NCI-H82 (cell line): ENCODE data around the gene CAPG.
A peak's percentile ranks its signal among the peaks of the same experiment; 100 is the strongest.
"Not testable (repeated sequence)": the region's sequence is repeated elsewhere in the genome, so short reads cannot be mapped to it uniquely, and the experiment has no call there.

Experiments
- DNase-seq: peaks from one replicate; lab custom pipeline; 2025; lab: John Stamatoyannopoulos, UW

CAPG gene

DNA sequence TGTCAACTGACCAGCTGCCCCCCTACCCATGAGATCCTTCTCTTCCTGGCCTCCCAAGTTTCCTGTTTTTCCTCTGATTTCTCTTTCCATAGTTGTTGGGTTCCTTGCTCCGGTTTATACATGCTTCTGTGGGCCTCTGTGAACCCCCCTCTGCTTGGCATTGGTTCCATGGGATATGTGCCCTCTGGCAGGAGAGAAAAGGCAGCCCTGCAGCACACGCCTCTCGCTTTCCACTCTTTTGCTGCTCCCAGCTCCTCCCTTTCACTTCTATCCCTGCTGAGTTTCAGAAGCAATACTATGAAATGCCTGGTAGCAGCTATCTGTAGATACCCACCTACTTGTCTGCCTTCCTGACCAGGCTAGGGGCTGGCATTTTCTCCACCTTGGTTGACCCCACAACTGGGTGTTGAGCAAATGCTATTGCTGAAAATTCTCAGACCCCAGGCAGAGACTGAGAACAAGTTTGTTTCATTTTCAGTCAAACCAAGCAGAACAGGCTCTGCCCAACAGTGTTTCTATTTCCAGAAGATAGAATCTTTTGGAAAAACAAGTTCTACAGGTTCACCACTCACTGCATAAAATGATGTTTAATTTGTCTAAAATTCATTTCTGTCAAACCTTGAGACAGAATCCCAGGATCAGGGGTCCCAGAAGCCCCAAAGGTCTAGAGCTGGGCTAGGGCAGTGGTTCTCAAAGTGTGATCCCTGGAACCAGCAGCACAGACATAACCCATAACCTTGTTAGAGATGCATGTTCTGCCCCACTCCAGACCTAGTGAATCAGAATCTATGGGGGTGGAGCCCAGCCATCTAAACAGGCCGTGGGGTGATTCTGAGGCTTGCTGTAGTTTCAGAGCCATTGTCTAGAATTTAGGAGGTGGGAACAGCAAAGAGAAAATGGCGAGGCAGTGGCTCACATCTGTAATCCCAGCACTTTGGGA, 13.4 kb downstream of the CAPG start:
- no peak for DNase-seq

DNA sequence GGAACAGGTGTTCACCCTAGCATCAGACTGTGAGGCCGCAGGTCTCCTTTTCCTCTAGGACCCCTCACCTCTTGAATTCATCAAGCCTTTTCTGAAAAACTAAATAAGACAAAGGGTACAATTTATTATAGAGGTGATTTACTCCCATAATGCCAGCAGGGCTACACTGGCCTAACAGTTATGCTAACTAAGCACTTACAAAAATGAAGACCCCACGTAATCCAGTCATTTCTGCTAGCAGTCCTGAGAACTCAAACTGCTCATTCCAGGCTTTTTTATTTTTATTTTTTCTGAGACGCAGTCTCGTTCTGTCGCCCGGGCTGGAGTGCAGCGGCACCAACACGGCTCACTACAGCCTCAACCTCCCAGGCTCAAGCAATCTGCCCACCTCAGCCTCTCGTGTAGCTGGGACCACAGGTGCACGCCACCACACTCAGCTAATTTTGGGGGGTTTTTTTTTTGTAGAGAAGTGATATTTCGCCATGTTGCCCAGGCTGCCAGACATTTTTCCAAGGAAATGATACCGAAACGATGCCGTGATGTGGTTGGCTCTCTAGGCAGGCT, 14.2 kb downstream of the CAPG start:
- DNase-seq, result no peak

DNA sequence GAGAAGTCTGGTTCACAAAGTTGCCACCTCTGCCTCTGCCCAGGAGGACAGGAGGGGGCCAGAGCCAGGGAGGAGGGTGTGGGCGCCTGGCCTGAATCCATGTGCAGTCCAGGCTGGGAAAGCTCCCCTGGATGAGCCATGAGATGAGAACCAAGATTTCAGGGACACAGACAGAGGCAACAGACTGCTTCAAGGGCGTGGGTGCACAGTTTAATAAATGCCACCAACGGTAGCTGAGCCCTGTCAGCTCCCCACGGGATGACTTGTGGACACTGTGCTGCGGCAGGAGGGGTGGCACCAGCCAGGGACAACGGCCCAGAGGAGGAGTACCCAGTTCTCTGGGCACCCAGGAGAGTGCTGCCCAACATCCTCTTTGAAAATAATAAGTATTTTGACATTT, 15.2 kb downstream of the CAPG start:
- no peak for DNase-seq

DNA sequence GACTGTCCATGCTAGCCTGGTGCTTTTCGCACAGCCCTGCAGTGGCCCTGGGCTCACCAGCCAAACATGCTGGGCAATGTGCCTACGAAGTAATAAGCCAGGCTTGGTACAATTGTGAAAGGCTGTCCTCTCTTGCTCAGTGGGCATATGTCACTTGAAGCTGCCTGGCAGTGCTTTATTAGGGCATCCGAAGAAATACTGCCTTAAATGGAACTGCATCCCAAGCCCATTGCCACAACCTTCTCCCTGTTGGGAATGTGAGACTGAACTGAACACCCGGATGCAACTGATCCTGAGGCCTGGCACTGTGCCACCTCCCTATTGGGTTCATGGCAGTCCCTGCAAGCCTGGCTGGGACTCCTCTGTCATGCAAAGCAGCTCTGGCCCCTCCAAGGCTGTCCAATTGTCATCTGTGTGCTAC, 15.9 kb downstream of the CAPG start:
- DNase-seq, result no peak

DNA sequence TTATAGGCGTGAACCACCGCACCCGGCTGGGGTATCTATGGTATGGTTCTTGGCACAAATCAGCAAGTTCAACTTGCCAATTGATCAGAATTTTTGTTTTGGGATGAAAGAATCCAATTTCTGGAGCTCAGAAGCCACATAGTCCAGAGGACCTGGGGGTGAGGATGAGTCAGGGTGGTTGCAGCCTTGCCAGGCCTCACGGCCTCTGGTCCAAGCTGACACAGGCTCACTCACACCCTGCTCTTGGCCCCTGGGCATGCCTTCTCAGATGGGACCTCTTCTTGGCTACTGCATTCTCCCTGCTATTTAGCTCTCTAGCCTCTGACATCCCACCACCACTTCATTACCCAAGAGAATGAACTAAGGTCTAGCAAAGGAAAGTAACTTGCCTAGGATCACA, 16.3 kb downstream of the CAPG start:
- no peak for DNase-seq

DNA sequence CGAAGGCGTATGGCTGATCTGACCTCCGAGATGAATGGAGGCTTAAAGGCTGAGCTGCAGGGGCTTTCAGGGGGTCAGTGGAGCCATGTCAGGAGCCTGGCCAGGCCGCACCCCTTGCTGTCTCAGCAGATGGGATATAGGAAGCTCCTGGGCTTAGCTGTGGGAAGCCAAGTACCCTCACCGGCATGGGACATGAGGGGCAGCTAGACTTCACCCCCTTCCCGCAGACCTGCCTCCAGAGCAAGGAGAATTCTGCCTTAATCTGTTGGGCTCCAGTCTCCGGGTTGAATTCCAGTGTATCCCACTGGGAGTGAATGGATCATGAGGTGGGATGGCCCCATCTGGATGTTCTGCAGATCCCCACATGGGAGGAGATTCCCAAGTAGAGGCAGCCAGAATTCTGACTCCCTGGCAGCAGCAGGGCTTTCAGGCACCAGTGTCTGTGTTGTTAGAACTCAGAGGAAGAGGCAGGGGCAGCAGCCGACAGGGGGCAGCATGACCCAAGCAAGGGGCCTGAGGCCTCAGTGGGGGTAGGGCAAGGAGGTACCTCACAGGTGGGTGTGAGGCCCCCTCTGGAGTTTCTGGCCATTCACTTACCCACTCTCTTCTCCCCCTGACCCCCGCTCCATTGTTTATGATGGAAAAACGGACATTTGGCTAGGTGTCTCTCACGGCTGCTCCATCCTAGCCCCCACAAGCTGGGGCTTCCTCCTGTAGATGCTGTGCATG, 19.1 kb downstream of the CAPG start:
- peak; percentile 83 for DNase-seq

DNA sequence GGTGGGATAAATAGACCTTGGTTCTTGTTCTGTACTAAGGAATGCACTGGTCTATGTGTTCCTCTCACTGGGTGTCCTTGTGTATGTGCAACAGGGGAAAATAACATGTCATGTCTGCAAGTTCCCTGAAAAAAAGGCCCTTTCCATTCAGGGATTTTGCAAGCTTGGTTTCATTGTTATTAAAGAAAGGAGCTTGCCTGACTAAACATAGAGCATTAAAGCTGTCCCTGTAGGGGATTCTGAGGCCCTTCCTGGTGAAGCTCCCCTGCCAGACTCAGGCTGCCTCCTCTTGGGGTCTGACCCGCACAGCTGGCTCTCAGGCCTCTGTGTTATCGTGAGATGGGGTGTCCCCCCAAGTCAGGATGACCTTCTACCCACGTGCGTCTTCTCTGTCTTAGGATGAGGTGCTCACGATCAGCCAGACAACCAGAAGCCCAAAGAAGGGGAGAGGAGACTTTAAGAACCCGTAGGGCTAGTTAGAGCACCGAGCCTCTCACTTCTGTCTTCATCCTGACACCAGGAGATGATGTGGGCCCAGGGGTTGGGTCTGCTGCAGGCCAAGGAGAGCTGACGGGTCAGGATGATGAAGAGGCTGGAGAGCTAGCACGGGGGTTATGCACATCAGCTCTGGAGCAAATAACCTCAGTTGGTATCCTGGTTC, 21.2 kb downstream of the CAPG start:
- DNase-seq, result no peak

DNA sequence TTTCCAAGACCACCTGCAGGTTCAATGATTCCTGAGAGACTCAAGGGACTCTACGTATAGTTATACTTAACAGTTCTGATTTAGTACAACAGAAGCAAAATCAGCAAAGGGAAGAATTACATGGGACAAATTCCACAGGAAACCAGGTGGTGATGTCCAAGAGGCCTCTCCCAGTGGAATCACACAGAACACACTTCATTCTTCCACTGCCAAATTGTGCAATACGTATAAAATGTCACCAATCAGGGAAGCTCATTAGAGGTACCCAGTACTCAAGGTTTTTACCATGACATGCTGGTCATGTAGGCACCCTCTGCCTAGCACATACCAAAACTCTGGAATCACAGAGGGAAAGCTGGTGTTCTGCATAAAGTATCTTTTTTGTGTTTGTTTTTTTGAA, 22.4 kb downstream of the CAPG start:
- no peak for DNase-seq

DNA sequence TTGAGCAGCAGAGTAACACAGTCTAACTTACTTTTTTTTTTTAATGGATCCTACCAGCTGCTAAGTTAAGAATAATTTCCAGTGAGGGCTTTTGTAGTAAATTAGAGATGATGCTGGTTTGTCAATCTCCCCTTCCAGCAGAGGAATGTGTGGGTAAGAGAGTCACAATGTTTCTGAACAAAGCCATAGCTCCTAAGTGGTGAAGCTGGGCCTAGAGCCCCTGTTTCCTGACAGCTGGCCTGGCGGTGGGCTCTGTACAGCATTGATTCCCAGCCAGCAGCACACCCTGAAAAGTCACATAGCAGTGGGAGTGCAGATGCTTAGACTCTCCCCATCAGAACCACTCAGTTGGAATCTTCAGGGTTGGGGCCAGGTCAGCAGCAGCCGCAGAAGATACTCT, 24.4 kb downstream of the CAPG start:
- DNase-seq, result no peak

DNA sequence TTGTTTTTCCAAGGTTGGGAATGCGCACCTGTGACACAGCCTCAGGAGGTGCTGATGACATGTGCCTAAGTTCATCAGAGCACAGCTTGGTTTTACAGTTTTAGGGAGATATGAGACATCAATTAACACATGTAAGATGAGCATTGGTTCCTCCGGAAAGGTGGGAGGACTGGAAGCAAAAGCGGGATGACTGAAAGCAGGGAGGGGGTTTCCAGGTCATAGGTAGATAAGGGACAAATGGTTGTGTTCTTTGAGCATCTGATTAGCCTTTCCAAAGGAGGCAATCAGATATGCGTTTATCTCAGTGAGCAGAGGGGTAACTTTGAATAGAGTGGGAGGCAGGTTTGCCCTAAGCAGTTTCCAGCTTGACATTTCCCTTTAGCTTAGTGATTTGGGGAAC, 26.3 kb downstream of the CAPG start:
- no peak for DNase-seq

DNA sequence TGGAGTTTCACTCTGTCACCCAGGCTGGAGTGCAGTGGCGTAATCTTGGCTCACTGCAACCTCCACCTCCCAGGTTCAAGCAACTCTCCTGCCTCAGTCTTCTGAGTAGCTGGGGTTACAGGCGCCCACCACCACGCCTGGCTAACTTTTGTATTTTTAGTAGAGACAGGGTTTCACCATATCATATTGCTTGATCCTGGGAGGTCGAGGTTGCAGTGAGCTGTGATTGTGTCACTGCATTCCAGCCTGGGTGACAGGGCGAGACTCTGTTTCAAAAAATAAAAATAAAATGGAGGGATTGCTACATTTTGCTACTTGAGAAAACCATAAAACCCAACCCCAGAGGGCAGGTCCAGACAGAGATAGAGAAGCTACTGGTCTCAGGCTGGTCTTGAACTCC, 27.0 kb downstream of the CAPG start:
- DNase-seq, result not testable (repeated sequence)

DNA sequence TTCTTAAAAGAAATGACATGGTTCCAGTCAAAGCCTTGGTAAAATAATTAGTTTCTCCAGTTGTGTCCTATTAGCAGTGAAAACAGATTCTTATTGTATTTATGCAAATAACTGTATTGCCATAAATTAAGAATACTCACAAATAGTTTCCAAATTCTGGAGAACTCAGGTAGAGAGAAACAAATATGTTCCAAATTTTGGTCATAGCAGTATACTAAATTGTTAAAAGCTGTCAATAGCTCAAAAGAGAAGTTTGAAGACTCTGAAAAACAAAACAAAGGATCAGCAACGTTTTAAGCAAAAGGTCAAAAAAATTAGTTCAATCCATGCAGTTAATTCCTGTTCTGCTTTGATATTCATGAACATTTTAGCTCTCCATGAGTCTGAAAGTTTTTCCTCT, 30.1 kb downstream of the CAPG start:
- DNase-seq, result no peak

DNA sequence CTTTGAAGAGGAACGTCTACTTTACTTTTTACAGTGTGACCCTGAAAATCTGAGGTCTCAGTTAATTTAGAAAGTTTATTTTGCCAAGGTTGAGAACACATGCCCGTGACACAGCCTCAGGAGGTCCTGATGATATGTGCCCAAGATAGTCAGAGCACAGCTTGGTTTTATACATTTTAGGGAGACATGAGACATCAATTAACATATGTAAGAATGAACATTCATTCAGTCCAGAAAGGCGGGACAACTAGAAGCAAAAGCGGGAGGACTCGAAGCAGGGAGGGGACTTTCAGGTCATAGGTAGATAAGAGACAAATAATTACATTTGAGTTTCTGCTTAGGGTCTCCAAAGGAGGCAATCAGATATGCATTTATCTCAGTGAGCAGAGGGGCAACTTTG, 31.9 kb downstream of the CAPG start:
- DNase-seq, result no peak

DNA sequence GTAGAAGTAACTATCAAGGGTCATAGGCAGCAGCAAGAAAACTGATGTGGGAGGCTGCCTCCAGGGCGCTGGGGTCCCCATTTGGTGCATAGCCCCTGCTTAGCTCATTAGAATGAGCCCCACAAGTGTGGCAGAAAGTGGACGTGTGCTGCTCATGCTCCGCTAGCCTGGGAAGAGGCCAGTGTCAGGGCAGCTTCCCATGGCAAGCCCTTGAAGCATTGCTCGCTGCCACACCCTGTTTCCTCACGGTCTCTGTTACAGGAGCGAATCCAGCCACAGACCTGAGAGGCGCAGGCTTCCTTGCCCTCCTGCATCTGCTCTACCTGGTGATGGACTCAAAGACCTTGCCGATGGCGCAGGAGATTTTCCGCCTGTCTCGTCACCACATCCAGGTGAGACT, 33.1 kb downstream of the CAPG start:
- DNase-seq, result no peak

DNA sequence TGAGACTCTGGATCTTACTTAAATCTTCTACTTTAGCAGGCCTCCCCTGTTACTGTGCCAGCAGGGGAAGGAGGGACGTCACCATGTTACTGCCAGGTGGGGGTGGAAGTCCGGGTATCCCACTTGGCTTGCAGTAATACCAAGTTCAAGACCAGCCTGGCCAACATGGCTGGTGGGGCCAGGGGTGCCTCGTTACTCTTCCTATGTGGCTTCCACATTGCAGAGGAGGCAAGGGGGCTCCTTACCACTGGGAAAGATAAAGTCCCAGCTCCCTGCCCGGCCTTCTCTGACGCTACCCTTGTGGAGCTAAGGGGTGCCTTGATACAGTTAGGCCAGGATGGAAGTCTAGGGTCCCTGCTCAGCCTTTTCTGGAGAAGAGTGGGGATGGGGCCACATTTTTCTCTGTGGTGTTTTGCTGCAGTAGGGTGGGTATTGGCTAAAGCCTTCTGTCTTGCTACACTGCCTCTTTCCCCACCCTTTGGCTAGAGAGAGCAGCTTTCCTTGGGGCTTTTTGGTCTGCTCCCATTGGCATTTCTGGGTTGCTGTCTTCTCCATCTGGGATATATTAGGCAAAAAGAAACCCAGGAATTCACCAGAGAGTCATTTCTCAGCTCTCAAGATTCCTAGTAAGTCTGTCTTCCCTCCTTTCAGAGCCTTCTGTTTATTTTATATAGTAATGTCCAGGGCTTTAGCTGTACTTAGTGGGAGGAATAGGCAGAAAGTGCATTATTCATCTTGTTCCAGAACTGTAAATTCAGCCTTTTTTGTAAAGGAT, 33.7 kb downstream of the CAPG start:
- DNase-seq, result no peak

DNA sequence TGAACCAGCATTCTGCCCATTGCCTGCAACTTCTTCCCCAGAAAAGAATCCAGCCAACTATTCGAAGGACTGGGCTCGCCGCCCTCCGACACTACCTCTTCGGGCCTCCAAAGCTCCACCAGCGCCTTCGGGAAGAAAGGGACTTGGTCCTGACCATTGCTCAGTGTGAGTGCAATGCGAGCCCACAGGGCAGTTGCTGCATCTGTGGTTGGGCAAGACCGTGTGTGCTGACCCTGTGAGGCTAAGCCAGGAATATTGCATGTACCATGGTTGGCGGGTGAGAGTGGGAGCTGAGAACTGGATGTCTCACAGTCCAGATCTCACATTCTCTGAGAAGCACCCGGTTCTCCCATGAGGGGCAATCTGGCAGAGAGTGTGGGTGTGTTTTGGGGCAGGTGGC, 39.1 kb downstream of the CAPG start:
- DNase-seq, result no peak

DNA sequence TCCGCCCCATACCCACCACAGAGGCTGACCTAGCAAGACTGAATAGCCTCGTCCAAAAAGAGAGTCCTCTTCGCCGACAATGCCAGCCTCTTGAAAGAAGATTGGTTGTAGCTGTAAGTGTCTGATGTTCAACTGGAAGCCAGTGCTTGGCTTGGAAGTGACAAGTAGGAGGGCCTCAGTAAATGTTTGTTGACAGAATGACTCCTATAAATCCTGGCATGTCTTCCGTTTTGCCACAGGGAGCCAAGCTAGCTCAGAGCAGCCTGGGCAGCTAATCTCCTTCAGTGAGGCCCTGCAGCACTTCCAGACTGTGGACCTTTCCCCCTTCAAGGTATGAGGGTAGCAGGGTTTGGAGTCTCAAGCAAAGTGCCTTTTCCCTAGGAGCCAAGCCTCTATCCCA, 40.7 kb downstream of the CAPG start:
- DNase-seq, result no peak

DNA sequence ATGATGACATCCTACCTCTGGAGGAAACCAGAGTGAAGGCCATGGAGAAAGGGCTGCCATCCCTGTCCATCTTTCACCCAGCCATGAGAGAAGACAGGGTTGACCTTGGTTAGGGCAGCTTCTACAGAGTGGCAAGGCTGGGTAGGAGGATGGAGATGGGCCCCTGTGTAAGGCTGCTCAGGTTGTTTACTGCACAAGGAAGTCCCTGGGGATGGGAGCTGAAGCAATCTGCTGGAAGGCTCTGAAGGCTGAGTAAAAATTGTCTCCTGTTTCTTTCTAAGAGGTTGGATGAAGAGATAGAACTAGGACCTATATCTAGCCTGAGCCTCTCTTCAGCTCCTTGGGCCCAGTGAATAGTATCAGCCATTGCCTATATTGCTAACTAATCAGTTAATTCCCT, 41.2 kb downstream of the CAPG start:
- DNase-seq, result no peak

DNA sequence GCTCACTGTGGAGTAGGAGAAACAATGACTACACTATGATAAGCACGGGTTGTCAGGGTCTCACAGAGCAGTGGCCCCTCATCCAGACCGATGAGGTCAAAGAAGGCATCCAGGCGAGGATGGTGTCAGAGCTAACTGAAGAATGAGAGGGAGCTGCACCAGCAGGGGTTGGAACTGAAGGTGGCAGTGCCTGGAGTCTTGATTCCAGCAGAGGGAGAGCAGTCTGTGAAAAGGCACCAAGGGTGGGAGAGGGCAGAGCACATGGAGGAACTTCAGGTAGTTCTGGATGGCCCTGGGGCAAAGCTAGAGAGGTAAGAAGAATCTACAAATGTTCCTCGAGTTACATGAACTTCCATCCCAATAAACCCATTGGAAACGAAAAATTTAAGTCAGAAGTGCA, 43.0 kb downstream of the CAPG start:
- DNase-seq, result no peak

DNA sequence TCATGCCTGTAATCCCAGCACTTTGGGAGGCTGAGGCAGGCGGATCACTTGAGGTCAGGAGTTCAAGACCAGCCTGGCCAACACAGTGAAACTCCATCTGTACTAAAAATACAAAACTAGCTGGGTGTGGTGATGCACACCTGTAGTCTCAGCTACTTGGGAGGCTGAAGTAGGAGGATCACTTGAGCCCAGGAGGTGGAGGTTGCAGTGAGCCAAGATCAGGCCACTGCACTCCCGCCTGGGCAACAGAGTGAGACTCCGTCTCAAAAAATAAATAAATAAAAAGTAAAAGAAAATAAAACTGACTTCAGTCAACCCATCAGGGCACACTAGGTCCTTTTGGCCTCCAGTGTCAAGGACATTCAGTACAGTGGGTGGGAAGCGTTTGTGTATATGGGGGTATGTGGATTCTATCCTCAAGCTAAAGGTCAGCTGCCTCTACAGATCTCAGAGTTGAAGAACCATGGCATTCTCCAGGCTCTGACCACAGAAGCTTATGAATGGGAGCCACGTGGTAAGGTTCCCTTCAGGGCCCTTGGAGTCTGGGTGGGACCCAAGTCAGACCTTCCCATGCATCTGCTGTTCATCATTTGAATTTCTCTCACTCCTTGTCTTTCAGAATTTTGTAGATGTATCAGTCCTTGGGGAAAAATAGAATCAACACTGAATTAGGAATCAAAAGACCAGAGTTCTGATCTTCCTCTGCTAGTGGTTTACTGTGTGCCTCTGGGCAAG, 47.3 kb downstream of the CAPG start:
- DNase-seq, result not testable (repeated sequence)

DNA sequence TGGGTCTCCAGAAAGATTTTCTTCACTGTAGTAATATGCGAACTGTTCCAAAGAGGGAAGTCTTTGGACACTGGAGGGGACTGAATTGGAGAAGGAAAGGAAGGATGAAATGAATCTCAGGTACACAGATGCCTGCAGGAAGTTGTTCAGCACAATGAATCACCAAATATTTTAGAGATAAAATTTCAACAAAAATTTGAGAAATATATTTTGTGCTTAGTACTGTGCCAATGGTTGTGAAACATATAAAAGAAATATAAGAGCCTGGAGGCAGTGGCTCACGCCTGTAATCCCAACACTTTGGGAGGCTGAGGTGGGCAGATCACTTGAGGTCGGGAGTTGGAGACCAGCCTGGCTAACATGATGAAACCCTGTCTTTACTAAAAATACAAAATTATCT, 52.4 kb downstream of the CAPG start:
- no peak for DNase-seq
